GF-D8 (cell line): Measurements from ENCODE around the gene MRTO4.
"Not testable (repeated sequence)": the region's sequence is repeated elsewhere in the genome, so short reads cannot be mapped to it uniquely, and the experiment has no call there.

Experiments
- DNase-seq: peaks from one replicate; lab custom pipeline; 2025; lab: John Stamatoyannopoulos, UW

The MRTO4 gene

DNA sequence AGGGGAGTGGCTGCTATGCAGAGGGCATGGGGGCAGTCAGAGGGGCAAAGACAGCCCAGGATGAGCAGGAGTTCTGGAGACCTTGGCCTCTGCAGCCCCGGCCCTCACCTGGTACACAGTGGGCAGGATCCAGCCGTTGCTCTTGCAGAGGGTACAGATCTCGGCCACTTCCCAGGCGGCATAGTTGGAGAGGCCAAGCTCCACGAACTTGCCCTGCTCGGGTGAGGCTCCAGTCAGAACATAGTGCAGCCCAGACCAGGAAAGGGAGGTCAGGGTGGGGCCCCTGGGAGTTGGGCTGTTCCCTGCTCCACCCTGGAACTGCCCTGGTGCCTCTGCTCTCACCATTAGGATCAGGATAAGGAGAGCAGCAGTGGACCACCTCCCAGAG is 18.7 kb downstream of the MRTO4 start:
- DNase-seq: not testable (repeated sequence)

GRCh38 chr1:19272064-19272463 is 20.5 kb downstream of the MRTO4 start:
- no peak for DNase-seq

GRCh38 chr1:19273106-19273843 is 21.7 kb downstream of the MRTO4 start:
- DNase-seq: no peak

DNA sequence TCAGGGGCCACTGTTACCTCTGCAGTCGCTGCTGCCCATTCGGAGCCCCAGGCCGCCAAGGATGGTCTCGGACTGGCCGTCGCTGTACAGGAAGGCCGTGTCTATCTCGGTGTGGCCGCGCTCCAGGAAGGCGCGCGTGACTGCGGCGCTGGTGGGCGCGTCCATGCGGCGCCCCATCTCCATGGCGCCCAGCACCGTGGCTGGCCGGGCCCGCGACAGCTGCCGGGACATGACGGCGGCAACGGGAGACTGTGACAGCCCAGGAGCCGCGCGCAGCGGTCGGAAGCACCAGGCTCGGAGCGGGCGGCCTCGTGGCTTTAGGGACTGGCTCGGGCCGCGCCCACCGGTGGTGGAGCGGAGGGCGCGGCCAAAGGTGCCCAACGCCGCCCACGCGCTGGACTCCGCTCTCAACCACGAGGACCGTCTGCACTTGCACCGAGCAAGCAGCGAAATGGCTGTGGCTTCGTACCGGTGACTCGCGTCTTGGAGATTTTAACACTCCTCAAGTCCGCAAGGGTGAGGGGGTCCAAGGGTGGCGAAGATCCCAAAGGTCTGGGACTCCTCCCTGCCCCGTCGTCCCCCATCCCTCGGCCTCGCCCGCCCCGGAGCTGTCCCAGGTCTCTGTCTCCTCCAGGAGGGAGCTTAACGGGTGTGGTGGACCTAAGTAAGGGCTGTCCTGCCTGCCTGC is 22.4 kb downstream of the MRTO4 start:
- DNase-seq: not testable (repeated sequence)

- DNase-seq: no peak
Observed at GRCh38 chr1:19274636-19275035, 23.0 kb downstream of the MRTO4 start.

DNA sequence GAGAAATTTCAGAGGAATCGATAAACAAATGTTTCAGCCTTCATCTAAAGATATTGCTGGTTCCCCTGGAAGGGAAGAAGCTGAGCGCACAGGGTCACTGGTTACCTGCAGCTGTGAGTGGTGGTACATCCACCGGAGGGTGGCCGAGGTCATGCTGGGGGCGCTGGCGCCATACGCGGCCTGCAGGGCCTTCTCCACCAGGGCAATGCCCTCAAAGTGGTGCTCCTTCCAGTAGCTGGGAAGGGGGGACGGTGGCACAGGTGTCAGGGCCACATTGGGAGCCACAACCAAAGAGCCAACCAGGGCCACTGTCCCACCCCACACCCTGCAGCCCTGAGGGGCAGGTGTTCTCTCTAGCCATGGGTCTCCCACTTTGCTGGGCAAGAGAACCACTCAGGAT is 32.3 kb downstream of the MRTO4 start:
- no peak for DNase-seq

GRCh38 chr1:19284881-19285280 is 33.3 kb downstream of the MRTO4 start:
- DNase-seq: no peak

GRCh38 chr1:19285366-19285765 is 33.8 kb downstream of the MRTO4 start:
- DNase-seq: not testable (repeated sequence)

GRCh38 chr1:19285807-19286206 is 34.2 kb downstream of the MRTO4 start:
- not testable (repeated sequence) for DNase-seq

GRCh38 chr1:19287436-19288185 is 36.0 kb downstream of the MRTO4 start:
- no peak for DNase-seq

DNA sequence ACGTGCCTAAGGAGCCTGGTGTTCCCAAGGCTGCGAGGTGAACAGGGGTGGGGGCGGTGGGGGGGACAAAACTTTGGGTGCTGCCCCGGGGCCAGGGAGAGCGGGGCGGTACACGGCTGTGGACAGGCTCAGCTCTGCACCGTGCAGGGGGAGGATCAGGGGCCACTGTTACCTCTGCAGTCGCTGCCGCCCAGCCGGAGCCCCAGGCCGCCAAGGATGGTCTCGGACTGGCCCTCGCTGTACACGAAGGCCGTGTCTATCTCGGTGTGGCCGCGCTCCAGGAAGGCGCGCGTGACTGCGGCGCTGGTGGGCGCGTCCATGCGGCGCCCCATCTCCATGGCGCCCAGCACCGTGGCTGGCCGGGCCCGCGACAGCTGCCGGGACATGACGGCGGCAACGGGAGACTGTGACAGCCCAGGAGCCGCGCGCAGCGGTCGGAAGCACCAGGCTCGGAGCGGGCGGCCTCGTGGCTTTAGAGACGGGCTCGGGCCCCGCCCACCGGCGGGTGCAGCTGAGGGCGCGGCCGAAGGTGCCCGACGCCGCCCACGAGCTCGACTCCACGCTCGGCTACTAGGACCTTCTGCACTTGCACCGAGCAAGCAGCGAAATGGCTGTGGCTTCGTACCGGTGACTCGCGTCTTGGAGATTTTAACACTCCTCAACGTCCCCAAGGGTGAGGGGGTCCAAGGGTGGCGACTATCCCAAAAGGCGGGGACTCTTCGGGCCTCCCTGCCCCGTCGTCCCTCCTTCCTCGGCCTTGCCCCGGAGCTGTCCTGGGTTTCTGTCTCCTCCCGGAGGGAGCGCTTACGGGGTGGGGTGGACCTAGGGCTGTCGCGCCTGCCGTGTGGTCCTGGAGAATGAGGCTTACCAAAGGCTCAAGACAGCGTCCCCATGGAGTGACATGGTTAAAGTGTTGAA is 37.0 kb downstream of the MRTO4 start, which contains the start of gene AKR7A3:
AKR7A3 (minus strand) TSS at position 447 of the 918 bp plus-strand sequence; CDS start at position 386, 61 bp downstream.
- DNase-seq: not testable (repeated sequence)

DNA sequence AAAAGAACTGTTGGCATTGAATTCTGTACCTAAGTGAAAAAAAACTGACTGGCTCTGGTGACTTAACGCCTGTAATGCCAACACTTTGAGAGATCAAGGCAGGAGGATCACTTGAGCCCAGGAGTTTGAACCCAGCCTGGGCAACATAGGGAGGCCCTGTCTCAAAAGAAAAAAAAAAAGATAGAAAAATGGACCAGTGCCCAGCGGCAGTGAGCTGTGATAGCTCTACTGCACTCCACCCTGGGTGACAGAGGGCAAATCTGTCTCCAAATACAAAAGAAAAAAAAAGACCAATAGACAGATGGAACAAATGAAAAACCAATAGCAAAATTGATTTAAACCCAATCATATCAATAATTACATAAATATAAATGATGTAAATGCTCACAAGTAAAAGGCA is 37.6 kb downstream of the MRTO4 start:
- DNase-seq: no peak

GRCh38 chr1:19294638-19295037 is 43.0 kb downstream of the MRTO4 start:
- no peak for DNase-seq

DNA sequence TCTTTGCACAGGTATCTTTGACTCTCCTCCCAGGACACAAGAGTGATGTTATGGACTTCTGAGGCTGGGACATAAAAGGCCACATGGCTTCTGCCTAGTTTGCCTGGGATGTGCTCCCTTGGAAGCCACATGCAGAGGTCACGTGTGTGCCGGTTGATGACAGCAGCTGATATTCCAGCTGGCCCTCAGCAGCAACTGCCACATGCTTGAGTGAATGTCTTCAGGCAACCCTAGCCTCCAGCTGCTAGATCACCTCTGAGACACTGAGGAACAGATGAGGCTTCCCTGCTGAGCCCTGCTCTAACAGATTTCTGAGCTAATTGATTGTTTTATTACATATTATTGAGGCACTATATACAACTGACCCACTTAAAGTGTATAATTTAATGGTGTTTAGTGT is 48.6 kb downstream of the MRTO4 start:
- DNase-seq: no peak

- DNase-seq: not testable (repeated sequence)
Observed at GRCh38 chr1:19304081-19304480, 52.5 kb downstream of the MRTO4 start.

- no peak for DNase-seq
Observed at GRCh38 chr1:19305880-19306279, 54.3 kb downstream of the MRTO4 start.

DNA sequence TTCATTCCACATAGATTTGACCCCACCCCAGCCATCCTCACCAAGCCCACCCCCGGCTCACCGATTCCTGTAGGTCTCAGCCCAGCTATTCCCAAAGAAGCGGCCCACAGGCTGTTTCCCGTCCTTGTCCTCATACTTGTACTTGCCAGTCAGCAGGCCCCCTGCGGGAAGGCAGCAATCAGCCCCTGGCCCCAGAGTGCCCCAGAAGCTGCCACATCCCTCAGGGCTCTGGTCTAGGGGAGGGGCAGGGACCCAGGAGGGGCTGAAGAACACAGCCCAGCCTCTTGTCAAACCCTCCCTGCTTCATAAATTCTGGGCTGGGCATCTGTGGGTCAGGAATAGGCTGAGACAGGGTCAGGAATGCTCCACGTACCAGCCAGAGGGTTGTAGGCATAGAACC is 55.3 kb downstream of the MRTO4 start:
- DNase-seq: no peak

GRCh38 chr1:19307794-19308508 is 56.3 kb downstream of the MRTO4 start:
- DNase-seq: no peak

- no peak for DNase-seq
Observed at GRCh38 chr1:19308509-19308907, 56.9 kb downstream of the MRTO4 start.

DNA sequence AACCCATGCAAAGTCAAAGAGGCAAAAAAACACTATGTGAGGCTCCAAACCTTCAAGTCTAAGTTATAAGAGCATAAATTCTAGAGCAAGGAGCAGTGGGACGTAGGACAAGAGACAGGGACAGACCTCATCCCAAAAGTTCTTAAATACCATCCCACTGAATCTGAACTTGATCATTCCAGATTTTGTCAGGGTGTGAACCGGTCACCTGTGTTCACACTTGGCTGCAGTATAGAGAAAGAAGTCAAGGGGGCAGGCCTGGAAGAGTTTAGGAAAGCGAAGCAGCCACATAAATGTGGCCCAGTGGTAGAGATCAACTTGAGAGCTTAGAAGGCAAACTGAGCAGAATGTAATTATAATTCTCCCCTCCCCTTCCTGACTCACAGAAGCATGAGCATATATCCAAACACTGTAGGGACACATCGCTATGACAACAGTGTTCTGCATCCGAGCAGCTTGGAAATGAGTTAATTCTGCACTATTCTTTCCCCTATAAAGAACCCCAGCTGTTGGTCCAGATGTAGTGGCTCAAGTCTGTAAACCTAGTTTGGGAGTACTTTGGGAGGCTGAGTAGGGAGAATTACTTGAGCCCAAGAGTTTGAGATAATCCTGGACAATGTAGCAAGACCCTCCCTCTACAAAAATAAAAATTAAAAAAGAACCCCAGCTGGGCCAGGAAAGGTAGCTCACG is 57.7 kb downstream of the MRTO4 start:
- no peak for DNase-seq
